Measurements from ENCODE around the gene LRP1. TPM values are rescaled to one million over a fixed set of nuclear protein-coding genes. Genes with fewer than 3 reads are reported as not detected.

LRP1 gene
- total and polyA plus RNA-seq, 2 of the 13 experiments (the other 11 are each of a cell fraction or from before 2014, with no cell fraction given) = 14.7 to 30.8 TPM

GRCh38 chr12:57224278-57224972, 96.1 kb downstream of the LRP1 start:
- H3K36me3 ChIP-seq (replicated peaks in 1 of 2; ENCODE audit: control insufficient read depth in 1 of 2, insufficient read depth in 2 of 2, low read length in 2 of 2) = no peaks in the 10 kb centered on the region
- DNase-seq (ENCODE audit: low spot score) (no peak), ATAC-seq (no peak), FAIRE-seq (no peak)
- BruUV-seq (replicated peaks) = no TSS peak
- H2AFZ ChIP-seq (ENCODE audit: low read length) = no peak overlapping the region
- peak overlapping the region in 1 of 3 experiments; percentile 23; a peak in 1 of 6 replicates for H3K4me3 ChIP-seq (replicated peaks in 1 of 3; ENCODE audit: insufficient read depth in 1 of 3, low read depth in 2 of 3, low read length in 3 of 3)
- POLR2A ChIA-PET = interaction anchor here (0.6 to 1.4 kb wide), 4 partner anchors 11 to 74 kb away, joined by 3 to 6 read pairs (median 4); no protein-coding TSS in a partner anchor
- no peak overlapping the region for H3K27ac ChIP-seq (ENCODE audit: extremely low read length, insufficient read depth, low read length)
- H3K4me2 ChIP-seq (ENCODE audit: low read depth, low read length) = no peak overlapping the region
- in situ Hi-C loops (cut with HindIII; ENCODE audit: extremely low pct_ligation_motif_present, low pct_unique_long_range_greater_than_20kb) = no loop called here
- TF ChIP-seq SPEN (CRISPR knock-in tag; IDR thresholded peaks at IDR 0.05; ENCODE audit: low read depth) (0 out of 2 replicates have a peak, but pooled peaks have one; percentile 23), ZNF629 (CRISPR knock-in tag; conservative IDR thresholded peaks at IDR 0.05) (peak; percentile 39; the same call in 1 of the 2 replicates), MED1 (CRISPR knock-in tag; IDR thresholded peaks at IDR 0.05) (0 out of 2 replicates have a peak, but pooled peaks have one; percentile 13), ISL2 (CRISPR knock-in tag; IDR thresholded peaks at IDR 0.05) (0 out of 2 replicates have a peak, but pooled peaks have one; percentile 19), LRRFIP1 (CRISPR knock-in tag; conservative IDR thresholded peaks at IDR 0.05) (no peak), ZBTB4 (CRISPR knock-in tag; IDR thresholded peaks at IDR 0.05; ENCODE audit: borderline replicate concordance) (0 out of 2 replicates have a peak, but pooled peaks have one; percentile 53)
- no peaks in the 10 kb centered on the region for H4K20me1 ChIP-seq (ENCODE audit: insufficient read depth, low read length)
- CTCF ChIA-PET (ENCODE audit: low intra/inter-chr PET ratio, low total read pairs) = interaction anchor here (0.8 to 8.7 kb wide), 4 partner anchors 9 to 19 kb away, joined by 3 to 87 read pairs (median 7); partner anchors contain the start of gene NXPH4
- peaks cover 10 to 69% of the 10 kb centered on the region in 2 experiments; a peak in 4 of 5 replicates for H3K27me3 ChIP-seq (ENCODE audit: control insufficient read depth in 1 of 2, insufficient read depth in 2 of 2, low read length in 2 of 2)
- peaks cover 64% of the 10 kb centered on the region for H3K4me1 ChIP-seq (ENCODE audit: insufficient read depth, low read length)
- no peak overlapping the region for H3K9ac ChIP-seq (ENCODE audit: insufficient read depth, low read depth, low read length)
- H3K9me3 ChIP-seq (ENCODE audit: low read length) = no peaks in the 10 kb centered on the region
- peaks cover 7% of the 10 kb centered on the region for H3K79me2 ChIP-seq (ENCODE audit: insufficient read depth, low read length)
- 71% methylated on average over 18 of the region's 30 CpGs for WGBS (ENCODE audit: low lambda C conversion rate)
- intact Hi-C loops (cut with micrococcal nuclease; ENCODE audit: unreplicated experiment) = loop anchor here (2.0 kb wide), 1 partner anchor 14 kb away; no protein-coding TSS in a partner anchor

All from HepG2 (cell line).